KMS-11 (cell line): ENCODE data around the gene THSD8.

Experiments used
- H2AFZ ChIP-seq: fragments of 200-600 bp; sonication (generic); 2 replicates; pipeline ENCODE4 v1.6.1; 2016; ENCODE audit warnings: antibody characterized with exemption, mixed run types, low read depth
- H3K27ac ChIP-seq: fragments of 200-600 bp; sonication (generic); 2 replicates; pipeline ENCODE4 v1.6.1; 2016; ENCODE audit warnings: mild to moderate bottlenecking, mixed run types
- H3K27me3 ChIP-seq: fragments of 200-600 bp; sonication (generic); 2 replicates; pipeline ENCODE4 v1.6.1; 2017; ENCODE audit warnings: mild to moderate bottlenecking, low read depth, mixed run types, moderate library complexity; ENCODE audit not compliant: insufficient read depth
- H3K36me3 ChIP-seq: fragments of 200-600 bp; sonication (generic); 2 replicates; pipeline ENCODE4 v1.6.1; 2017; ENCODE audit warnings: mild to moderate bottlenecking, mixed run types; ENCODE audit not compliant: insufficient read depth
- H3K4me1 ChIP-seq: fragments of 200-600 bp; sonication (generic); 2 replicates; pipeline ENCODE4 v1.6.1; 2016; ENCODE audit warnings: mild to moderate bottlenecking, low read depth, mixed run types; ENCODE audit not compliant: poor library complexity, severe bottlenecking
- H3K4me2 ChIP-seq: fragments of 200-600 bp; sonication (generic); 2 replicates; pipeline ENCODE4 v1.7.0; 2016; ENCODE audit warnings: mild to moderate bottlenecking, mixed run types
- H3K4me3 ChIP-seq: fragments of 200-600 bp; sonication (generic); IDR thresholded peaks from 2 replicates; pipeline ENCODE4 v1.6.1; 2017; ENCODE audit warnings: low read depth, low read length, mixed read lengths; ENCODE audit not compliant: insufficient read depth
- H3K79me2 ChIP-seq: fragments of 200-600 bp; sonication (generic); 2 replicates; pipeline ENCODE4 v1.6.1; 2016; ENCODE audit warnings: low read depth, mixed run types; ENCODE audit not compliant: insufficient read depth
- H3K9ac ChIP-seq: fragments of 200-600 bp; sonication (generic); 2 replicates; pipeline ENCODE4 v1.6.1; 2016; ENCODE audit warnings: mild to moderate bottlenecking, mixed run types
- H4K20me1 ChIP-seq: fragments of 200-600 bp; sonication (generic); 2 replicates; pipeline ENCODE4 v1.6.1; 2016; ENCODE audit warnings: mild to moderate bottlenecking, mixed run types; ENCODE audit not compliant: insufficient read depth
- CTCF ChIP-seq: fragments of 200-600 bp; sonication (generic); conservative IDR thresholded peaks from 2 replicates; pipeline ENCODE4 v1.6.1; 2017; ENCODE audit warnings: low read depth, mild to moderate bottlenecking, antibody characterized with exemption, low read length, moderate library complexity, mixed read lengths

The THSD8 gene

GRCh38 chr19:12778017-12778904 lies 23.6 kb upstream of the THSD8 start:
- Histone ChIP-seq H3K9ac (peak overlapping the region; percentile 51; the same call in 1 of the 2 replicates), H3K36me3 (no peaks in the 10 kb centered on the region), H3K79me2 (no peaks in the 10 kb centered on the region), H3K4me1 (peaks cover 34% of the 10 kb centered on the region), H4K20me1 (no peaks in the 10 kb centered on the region), H3K27me3 (no peaks in the 10 kb centered on the region), H2AFZ (peak overlapping the region; percentile 84), H3K4me3 (peak overlapping the region; percentile 70), H3K27ac (peak overlapping the region; percentile 31; the same call in 1 of the 2 replicates), H3K4me2 (peak overlapping the region; percentile 35)
- TF ChIP-seq CTCF, result no peak

- H3K4me1 ChIP-seq, result peaks cover 28% of the 10 kb centered on the region
- H2AFZ ChIP-seq, result peak overlapping the region; percentile 84
- H3K36me3 ChIP-seq, result no peaks in the 10 kb centered on the region
- TF ChIP-seq CTCF, result no peak
- no peaks in the 10 kb centered on the region for H3K27me3 ChIP-seq
- no peaks in the 10 kb centered on the region for H4K20me1 ChIP-seq
- peak overlapping the region; percentile 35 for H3K4me2 ChIP-seq
- no peak overlapping the region; the same call in 1 of the 2 replicates for H3K27ac ChIP-seq
- H3K79me2 ChIP-seq, result no peaks in the 10 kb centered on the region
- H3K4me3 ChIP-seq, result no peak overlapping the region
- peak overlapping the region; percentile 51; the same call in 1 of the 2 replicates for H3K9ac ChIP-seq
These were observed 23.0 kb upstream of the THSD8 start for GRCh38 chr19:12778905-12779161.

GRCh38 chr19:12779162-12779993 lies 22.5 kb upstream of the THSD8 start:
- Histone ChIP-seq H3K9ac (no peak overlapping the region), H3K4me1 (peaks cover 24% of the 10 kb centered on the region), H2AFZ (no peak overlapping the region), H3K36me3 (no peaks in the 10 kb centered on the region), H3K4me3 (no peak overlapping the region), H3K27me3 (no peaks in the 10 kb centered on the region), H3K27ac (no peak overlapping the region), H3K79me2 (no peaks in the 10 kb centered on the region), H3K4me2 (no peak overlapping the region), H4K20me1 (no peaks in the 10 kb centered on the region)
- TF ChIP-seq CTCF, result no peak

GRCh38 chr19:12782174-12782423 lies 19.8 kb upstream of the THSD8 start:
- Histone ChIP-seq H4K20me1 (no peaks in the 10 kb centered on the region), H3K4me3 (no peak overlapping the region), H3K27me3 (no peaks in the 10 kb centered on the region), H3K27ac (peak overlapping the region; percentile 39; the same call in 1 of the 2 replicates), H3K4me2 (peak overlapping the region; percentile 96), H3K36me3 (no peaks in the 10 kb centered on the region), H3K4me1 (peaks cover 46% of the 10 kb centered on the region), H3K9ac (no peak overlapping the region), H2AFZ (peak overlapping the region; percentile 96), H3K79me2 (no peaks in the 10 kb centered on the region)
- no peak for TF ChIP-seq CTCF
